Gastrocnemius medialis (tissue), 4 donors: Measurements from ENCODE around the gene ANO10.

Experiments
- CTCF ChIP-seq, 5 experiments: fragments of 450-650 bp in 3 of 5; fragments of 200-600 bp in 2 of 5; sonication (generic) in 2 of 5; IDR thresholded peaks in 4 of 5; conservative IDR thresholded peaks in 1 of 5; 1 replicate in 4 of 5; 2 replicates in 1 of 5; pipeline ENCODE4 v1.5.1; 2016 to 2019; ENCODE audit warnings: antibody characterized with exemption in 5 of 5, mild to moderate bottlenecking in 3 of 5, moderate library complexity in 3 of 5
- POLR2A ChIP-seq, 2 donors: fragments of 450-650 bp; IDR thresholded peaks; one replicate each; pipeline ENCODE4 v1.6.1; 2017; ENCODE audit warnings: antibody characterized with exemption in 2 of 2, mild to moderate bottlenecking in 2 of 2, moderate library complexity in 2 of 2

- TF ChIP-seq CTCF (IDR thresholded peaks at IDR 0.05 in 4 of 5, conservative IDR thresholded peaks at IDR 0.05 in 1 of 5): no peak
- TF ChIP-seq POLR2A (IDR thresholded peaks at IDR 0.05): no peak
Observed at GRCh38 chr3:43417133-43417532, 204.7 kb downstream of the ANO10 start.
